HG03025 (cell line): Measurements from ENCODE around the gene COPZ2.
"Not testable (repeated sequence)": the region's sequence is repeated elsewhere in the genome, so short reads cannot be mapped to it uniquely, and the experiment has no call there.

Experiments used
- ATAC-seq: cut with Tn5 transposase; IDR thresholded peaks from one replicate; pipeline ENCODE4 v1.9.1; 2021; ENCODE audit warnings: mild to moderate bottlenecking, moderate library complexity; ENCODE audit not compliant: unreplicated experiment, low FRiP score

COPZ2 gene

DNA sequence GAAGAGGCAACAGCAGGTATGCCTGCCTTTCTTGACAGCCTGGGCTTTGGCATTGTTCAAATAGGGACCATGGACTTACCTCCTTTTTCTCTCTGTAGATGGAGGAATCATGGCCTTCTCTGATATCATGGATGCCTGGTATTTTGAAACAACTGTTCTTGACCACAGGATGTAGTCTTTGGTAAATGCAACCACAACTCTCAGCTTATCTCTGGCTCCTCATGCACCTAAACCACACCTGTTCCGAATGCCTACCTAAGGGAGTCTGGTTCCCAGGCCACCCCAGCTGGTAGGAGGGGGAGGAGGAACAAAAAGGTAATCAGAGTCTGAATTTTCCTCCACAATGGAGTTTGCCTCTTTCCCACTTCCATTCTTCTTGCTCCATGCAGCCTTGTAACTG, 47.9 kb downstream of the COPZ2 start:
- no peak for ATAC-seq

DNA sequence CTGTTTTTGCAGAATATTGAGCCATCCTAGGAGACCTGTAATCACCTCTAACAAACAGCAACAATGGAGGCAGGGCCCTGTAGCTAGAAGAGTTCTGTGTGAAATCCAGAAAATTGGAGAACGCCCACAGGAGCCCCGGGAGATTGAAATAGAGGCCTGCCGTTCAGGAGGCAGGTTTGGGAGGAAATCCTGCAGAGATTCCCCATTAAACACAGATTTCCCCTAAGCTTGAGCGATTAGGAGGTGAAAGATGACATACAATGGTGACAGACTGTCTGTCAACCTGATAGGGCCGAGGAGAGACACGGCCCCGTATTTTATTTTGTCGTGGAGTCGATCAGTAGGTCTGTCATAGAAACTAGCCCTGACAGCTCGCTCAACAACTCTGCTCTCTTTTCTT, 48.4 kb downstream of the COPZ2 start:
- ATAC-seq, result no peak

DNA sequence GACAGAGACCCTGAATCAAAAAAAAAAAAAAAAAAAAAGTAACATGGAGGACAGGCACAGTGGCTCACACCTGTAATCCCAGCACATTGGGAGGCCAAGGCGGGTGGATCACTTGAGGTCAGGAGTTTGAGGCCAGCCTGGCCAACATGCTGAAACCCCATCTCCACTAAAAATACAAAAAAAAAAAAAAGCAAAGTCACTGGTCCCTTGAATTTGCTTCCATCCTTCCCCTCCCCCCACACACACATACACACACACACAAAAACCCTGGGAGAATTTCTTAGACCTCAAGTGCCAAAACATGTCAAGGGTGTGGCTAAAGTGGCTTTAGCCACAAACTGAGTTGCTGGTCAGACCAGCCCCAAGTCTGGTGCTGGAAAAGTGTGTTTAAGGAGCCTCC, 49.2 kb downstream of the COPZ2 start:
- ATAC-seq, result not testable (repeated sequence)

DNA sequence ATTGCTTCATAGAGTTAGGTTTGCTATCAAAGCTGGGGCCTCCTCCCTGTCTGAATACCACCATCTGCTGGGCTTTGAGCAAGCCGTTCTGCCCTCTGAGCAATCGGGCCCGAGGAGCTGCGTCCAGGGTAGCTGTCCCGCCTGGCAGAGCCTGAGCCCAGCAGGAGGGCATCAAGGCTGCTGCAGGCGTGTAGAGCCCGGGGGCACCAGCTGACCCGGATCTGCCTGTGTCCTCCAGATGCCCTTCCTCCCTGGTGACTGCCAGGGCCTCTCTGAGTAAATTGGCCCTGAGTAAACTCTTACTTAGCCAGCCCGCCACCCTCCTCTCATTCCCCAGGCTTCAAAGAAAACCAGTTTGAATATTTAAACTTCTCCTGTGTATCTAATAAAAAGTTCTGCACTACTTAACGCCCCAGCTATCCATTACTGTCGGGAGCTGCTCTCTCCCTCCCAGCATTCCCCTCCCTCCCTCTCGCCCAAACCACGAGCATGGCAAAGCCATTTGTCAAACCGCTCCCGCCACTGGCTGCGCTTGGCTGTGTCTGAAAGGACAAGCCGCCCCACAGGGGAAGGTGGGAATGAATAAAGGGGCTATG, 50.3 kb downstream of the COPZ2 start:
- no peak for ATAC-seq

DNA sequence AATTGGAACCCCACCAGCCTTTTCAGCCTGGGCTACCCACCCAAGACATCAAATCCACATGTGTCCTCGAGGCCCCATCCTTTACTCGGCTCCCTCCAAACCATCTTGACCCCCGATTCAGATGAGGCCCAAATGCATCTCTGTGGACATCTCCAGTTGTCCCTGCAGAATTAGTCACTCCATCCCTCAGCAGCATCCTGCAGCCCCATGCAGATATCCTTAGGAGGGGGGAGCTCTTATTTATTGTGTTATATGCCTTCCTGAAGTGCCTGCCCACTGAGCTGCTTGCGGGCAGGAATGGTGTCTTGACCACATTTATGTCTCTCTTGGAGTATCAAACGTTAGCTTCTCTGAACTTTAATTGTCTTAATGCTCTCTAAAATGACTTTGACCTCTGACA, 51.1 kb downstream of the COPZ2 start:
- no peak for ATAC-seq

DNA sequence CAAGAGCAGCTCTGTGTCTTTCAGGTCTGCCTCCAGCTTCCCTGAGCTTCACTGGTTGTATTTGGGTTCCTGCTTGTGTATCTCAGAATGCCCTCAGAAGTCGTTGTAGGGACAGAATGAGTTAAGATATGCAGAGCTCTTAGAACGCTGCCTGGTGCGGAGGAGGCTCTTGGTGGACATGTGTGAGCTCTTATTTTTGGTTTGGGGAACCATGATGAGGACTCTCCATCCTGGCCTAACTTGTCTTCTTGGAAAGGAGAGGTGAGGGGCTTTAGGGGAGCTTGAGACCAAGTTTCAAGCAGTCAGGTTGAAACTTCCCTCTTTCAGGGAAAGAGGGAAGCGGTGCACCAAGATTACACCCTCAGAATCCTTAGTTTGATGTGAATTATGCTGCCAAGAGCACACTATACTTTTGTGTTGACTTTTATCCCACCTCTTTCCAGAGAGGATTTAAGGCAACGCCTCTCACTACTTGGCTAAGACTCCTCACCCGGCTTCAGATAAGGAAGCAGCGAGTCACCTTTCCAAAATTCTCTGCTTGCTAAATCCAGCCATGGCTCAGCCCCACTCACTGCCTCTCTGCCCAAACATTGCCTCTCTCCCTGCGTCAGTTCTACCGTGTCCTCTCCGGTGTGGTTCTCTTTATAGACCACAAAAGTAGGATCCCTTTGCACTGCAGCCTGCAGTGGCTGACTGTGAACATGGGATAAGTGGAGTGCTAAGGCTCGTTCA, 53.9 kb downstream of the COPZ2 start:
- no peak for ATAC-seq

DNA sequence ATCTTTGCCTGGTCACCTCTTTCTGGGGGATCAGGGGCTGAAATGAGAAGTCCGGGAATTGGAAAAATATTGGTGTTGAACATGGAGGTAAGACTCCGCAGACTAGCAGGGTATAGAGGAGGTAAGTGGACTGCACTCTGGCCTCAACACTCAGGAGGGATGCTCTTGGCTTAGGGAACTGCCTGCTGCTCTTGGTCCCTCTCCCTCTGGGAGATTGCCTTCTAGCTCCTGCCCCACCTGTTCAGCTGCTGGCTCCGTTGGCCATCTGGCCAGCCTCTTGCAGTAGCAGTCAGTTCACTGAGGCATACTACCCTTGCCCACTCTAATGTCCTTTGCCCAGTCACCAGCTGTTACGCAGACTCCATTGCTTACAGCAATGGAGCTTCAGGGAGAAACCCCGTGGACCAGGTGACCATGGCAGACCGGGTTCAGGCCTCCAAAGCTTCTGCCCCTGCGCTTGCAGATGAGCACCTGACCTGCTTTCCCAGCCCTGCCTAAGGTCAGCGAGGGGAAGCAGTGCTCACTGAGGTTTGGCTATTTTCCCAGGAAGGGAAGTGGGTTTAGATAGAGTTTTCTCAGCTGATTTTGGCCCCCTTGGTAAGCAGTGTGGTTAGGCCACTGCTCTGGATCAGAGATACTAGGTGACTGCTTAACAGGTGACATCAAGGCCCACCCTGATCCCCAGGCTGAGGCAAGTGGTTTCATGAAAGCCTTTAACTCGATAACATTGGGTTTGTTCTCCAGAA, 54.8 kb downstream of the COPZ2 start:
- ATAC-seq, result no peak

DNA sequence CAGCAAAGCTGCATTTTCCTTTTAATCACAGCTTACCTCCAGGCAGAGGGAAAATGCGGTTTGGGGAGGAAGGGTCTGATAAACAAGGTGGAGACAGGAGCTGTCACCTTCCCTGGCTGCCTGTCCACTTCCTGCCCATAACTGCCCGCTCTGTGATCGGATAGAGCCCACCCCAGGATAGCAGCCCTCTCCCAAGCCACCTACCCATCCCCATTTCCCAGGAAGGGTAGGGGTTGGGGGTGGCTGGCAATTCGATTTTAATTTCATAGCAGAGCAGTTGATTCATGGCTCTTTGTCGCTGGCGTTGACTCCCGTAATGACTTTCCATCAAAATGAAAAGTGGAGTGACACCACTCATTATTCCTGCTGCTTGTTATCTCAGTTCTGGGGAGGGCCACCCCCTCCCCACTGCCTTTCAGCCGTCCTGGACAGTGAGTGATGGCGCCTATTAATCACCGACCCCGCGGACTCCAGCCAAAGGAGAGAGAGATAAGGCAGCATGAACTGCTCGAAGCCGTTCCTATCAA, 55.4 kb downstream of the COPZ2 start:
- ATAC-seq, result no peak

DNA sequence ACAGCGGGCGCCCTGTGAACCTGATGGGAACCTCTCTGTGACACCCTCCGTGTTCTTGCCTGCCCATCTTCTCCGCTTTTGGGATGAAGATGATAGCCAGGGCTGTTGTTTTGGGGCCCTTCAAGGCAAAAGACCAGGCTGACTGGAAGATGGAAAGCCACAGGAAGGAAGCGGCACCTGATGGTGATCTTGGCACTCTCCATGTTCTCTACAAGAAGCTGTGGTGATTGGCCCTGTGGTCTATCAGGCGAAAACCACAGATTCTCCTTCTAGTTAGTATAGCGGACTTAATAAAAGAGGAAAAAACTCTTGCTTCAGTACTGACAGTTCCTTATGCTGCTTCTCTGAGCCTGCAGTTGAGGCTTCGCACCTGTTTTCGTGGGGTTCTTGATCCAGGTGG, 56.1 kb downstream of the COPZ2 start:
- ATAC-seq, result no peak

DNA sequence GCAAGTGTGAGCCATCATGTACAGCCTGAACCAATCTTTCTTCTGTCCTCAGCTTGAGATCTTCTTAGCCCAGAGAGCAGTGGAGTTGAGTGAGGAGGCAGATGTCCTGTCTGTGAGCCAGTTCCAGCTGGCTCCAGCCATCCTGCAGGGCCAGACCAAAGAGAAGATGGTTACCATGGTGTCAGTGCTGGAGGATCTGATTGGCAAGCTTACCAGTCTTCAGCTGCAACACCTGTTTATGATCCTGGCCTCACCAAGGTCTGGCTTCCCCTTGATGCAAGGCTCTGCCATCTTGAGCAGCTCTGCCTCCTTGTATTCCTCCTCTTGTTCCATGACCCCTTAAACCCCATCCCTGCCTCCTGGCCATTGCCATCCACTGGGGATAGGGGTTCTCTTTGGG, 57.1 kb downstream of the COPZ2 start:
- ATAC-seq, result no peak

DNA sequence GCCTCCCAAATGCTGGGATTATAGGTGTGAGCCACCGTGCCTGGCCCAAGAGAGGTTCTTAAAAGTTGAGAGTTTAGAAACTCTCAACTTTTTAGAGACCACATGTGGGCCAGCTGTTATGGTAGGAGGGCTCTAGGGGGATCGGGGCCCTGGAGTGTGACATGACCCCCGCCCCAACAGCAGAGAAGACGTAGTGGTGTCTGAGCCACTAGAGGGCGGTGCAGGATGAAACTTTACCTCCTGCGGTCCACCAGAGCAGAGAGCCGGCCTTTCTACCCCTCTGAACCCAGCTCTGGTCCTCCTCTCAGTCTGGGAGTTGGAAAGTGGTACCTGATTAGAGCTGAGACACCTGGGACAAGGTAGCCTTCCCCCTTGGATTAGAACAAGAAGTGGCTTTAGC, 59.3 kb downstream of the COPZ2 start:
- ATAC-seq, result no peak
